ENCODE data around the gene SLC22A4. TPM values are rescaled to one million over a fixed set of nuclear protein-coding genes. Genes with fewer than 3 reads are reported as not detected.

SLC22A4 gene
- polyA plus RNA-seq, 1 donor from 2014 or later: 2.0 TPM

- Histone ChIP-seq H3K4me3 (ENCODE audit: low read length) (peak overlapping the region; percentile 74), H3K9ac (ENCODE audit: low read length) (no peak overlapping the region)
Measured at GRCh38 chr5:132370971-132371602, 76.9 kb downstream of the SLC22A4 start.

GRCh38 chr5:132371603-132371994 is 77.4 kb downstream of the SLC22A4 start:
- Histone ChIP-seq H3K9ac (ENCODE audit: low read length) (no peak overlapping the region), H4K20me1 (ENCODE audit: insufficient read depth) (no peaks in the 10 kb centered on the region), H3K9me2 (ENCODE audit: insufficient read depth, low read length) (no peaks in the 10 kb centered on the region), H3K4me2 (ENCODE audit: low read length) (no peak overlapping the region), H2AFZ (ENCODE audit: low read depth, low read length) (no peak overlapping the region), H3K4me3 (ENCODE audit: low read length) (no peak overlapping the region), H3K27me3 (ENCODE audit: insufficient read depth, low read depth, low read length) (no peaks in the 10 kb centered on the region), H3K9me3 (ENCODE audit: low read length) (no peaks in the 10 kb centered on the region), H3K36me3 (ENCODE audit: insufficient read depth, low read length) (no peaks in the 10 kb centered on the region), H3F3A (ENCODE audit: insufficient read depth, low read length, poor library complexity, severe bottlenecking) (no peaks in the 10 kb centered on the region), H3K27ac (ENCODE audit: low read length) (no peak overlapping the region), H3K79me2 (replicated peaks; ENCODE audit: insufficient read depth, low read length) (no peaks in the 10 kb centered on the region)
- TF ChIP-seq SMC3 (conservative IDR thresholded peaks at IDR 0.05; ENCODE audit: poor library complexity) (no peak), REST (IDR thresholded peaks at IDR 0.05; ENCODE audit: borderline replicate concordance) (no peak), POLR2AphosphoS5 (IDR thresholded peaks at IDR 0.05) (no peak), RAD21 (conservative IDR thresholded peaks at IDR 0.05) (no peak), EP300 (conservative IDR thresholded peaks at IDR 0.05; ENCODE audit: poor library complexity, severe bottlenecking) (no peak), CTCF (IDR thresholded peaks at IDR 0.05; ENCODE audit: poor library complexity, severe bottlenecking) (no peak)

More at GRCh38 chr5:132370971-132371602, 76.9 kb downstream of the SLC22A4 start:
- no peak overlapping the region for H2AFZ ChIP-seq (ENCODE audit: low read depth, low read length)
- H3K79me2 ChIP-seq (replicated peaks; ENCODE audit: insufficient read depth, low read length): no peaks in the 10 kb centered on the region
- TF ChIP-seq SMC3 (conservative IDR thresholded peaks at IDR 0.05; ENCODE audit: poor library complexity): no peak
- no peak for TF ChIP-seq EZH2 (IDR thresholded peaks at IDR 0.05; ENCODE audit: borderline replicate concordance, insufficient read depth, low read length, poor library complexity, severe bottlenecking)
- TF ChIP-seq CTCF (IDR thresholded peaks at IDR 0.05; ENCODE audit: poor library complexity, severe bottlenecking): no peak
- TF ChIP-seq EP300 (conservative IDR thresholded peaks at IDR 0.05; ENCODE audit: poor library complexity, severe bottlenecking): no peak
- no peak for TF ChIP-seq REST (IDR thresholded peaks at IDR 0.05; ENCODE audit: borderline replicate concordance)
- TF ChIP-seq POLR2AphosphoS5 (IDR thresholded peaks at IDR 0.05): no peak
- TF ChIP-seq RAD21 (conservative IDR thresholded peaks at IDR 0.05): no peak
- TF ChIP-seq TAF1 (IDR thresholded peaks at IDR 0.05; ENCODE audit: low read depth): no peak
- no peak for TF ChIP-seq MXI1 (conservative IDR thresholded peaks at IDR 0.05; ENCODE audit: poor library complexity, severe bottlenecking)
- no peak overlapping the region for H3K4me2 ChIP-seq (ENCODE audit: low read length)
- no peaks in the 10 kb centered on the region for H3K27me3 ChIP-seq (ENCODE audit: insufficient read depth, low read depth, low read length)
- H3K27ac ChIP-seq (ENCODE audit: low read length): no peak overlapping the region
- no peaks in the 10 kb centered on the region for H3K9me2 ChIP-seq (ENCODE audit: insufficient read depth, low read length)
- no peaks in the 10 kb centered on the region for H4K20me1 ChIP-seq (ENCODE audit: insufficient read depth)
- no peaks in the 10 kb centered on the region for H3K9me3 ChIP-seq (ENCODE audit: low read length)
- H3K36me3 ChIP-seq (ENCODE audit: insufficient read depth, low read length): no peaks in the 10 kb centered on the region
- H3F3A ChIP-seq (ENCODE audit: insufficient read depth, low read length, poor library complexity, severe bottlenecking): no peaks in the 10 kb centered on the region
